ENCODE measurements around the gene TMEM131.
A peak's percentile ranks its signal among the peaks of the same experiment; 100 is the strongest.
"Not testable (repeated sequence)": the region's sequence is repeated elsewhere in the genome, so short reads cannot be mapped to it uniquely, and the experiment has no call there.

TMEM131 gene

GRCh38 chr2:97950329-97951154 is 45.2 kb downstream of the TMEM131 start:
- no peak for DNase-seq

- no peak for DNase-seq
Measured at GRCh38 chr2:97948926-97949325, 46.8 kb downstream of the TMEM131 start.

- no peak for DNase-seq
Measured at GRCh38 chr2:97945791-97946190, 50.0 kb downstream of the TMEM131 start.

GRCh38 chr2:97936881-97937280 is 58.9 kb downstream of the TMEM131 start:
- DNase-seq: no peak

GRCh38 chr2:97936199-97936598 is 59.5 kb downstream of the TMEM131 start:
- DNase-seq: peak; percentile 83 to 89

GRCh38 chr2:97935719-97936161 is 60.0 kb downstream of the TMEM131 start:
- DNase-seq: peak in 1 of 2 experiments; percentile 32

GRCh38 chr2:97932975-97933662 is 62.6 kb downstream of the TMEM131 start:
- DNase-seq: no peak

GRCh38 chr2:97931858-97932225 is 63.9 kb downstream of the TMEM131 start:
- no peak for DNase-seq

GRCh38 chr2:97931118-97931857 is 64.5 kb downstream of the TMEM131 start:
- DNase-seq: no peak

- DNase-seq: peak in 1 of 2 experiments; percentile 61
Measured at GRCh38 chr2:97928591-97928990, 67.2 kb downstream of the TMEM131 start.

GRCh38 chr2:97926946-97927345 is 68.8 kb downstream of the TMEM131 start:
- DNase-seq: no peak

- no peak for DNase-seq
Measured at GRCh38 chr2:97924194-97924593, 71.6 kb downstream of the TMEM131 start.

- no peak for DNase-seq
Measured at GRCh38 chr2:97919858-97920257, 75.9 kb downstream of the TMEM131 start.

- DNase-seq: no peak
Measured at GRCh38 chr2:97918818-97919217, 76.9 kb downstream of the TMEM131 start.

GRCh38 chr2:97917668-97918067 is 78.1 kb downstream of the TMEM131 start:
- not testable (repeated sequence) for DNase-seq

- no peak for DNase-seq
Measured at GRCh38 chr2:97914691-97915213, 81.0 kb downstream of the TMEM131 start.

- DNase-seq: no peak
Measured at GRCh38 chr2:97913846-97914245, 81.9 kb downstream of the TMEM131 start.

GRCh38 chr2:97911922-97912575 is 83.7 kb downstream of the TMEM131 start:
- no peak for DNase-seq

GRCh38 chr2:97911206-97911921 is 84.4 kb downstream of the TMEM131 start:
- DNase-seq: no peak

GRCh38 chr2:97910403-97911205 is 85.1 kb downstream of the TMEM131 start:
- no peak for DNase-seq

- no peak for DNase-seq
Measured at GRCh38 chr2:97908208-97908676, 87.5 kb downstream of the TMEM131 start.

Data from NCI-H524 (cell line).